NB4 (cell line): ENCODE results near the gene PDYN.

ENCODE experiments used
- CTCF ChIP-seq: IDR thresholded peaks from one replicate; pipeline ENCODE4 v1.5.1; 2012; ENCODE audit warnings: low read depth, low read length
- MAX ChIP-seq: IDR thresholded peaks from 2 replicates; pipeline ENCODE4 v1.6.1; 2011; ENCODE audit warnings: low read depth, low read length
- POLR2A ChIP-seq: IDR thresholded peaks from 2 replicates; pipeline ENCODE4 v1.6.1; 2011; ENCODE audit warnings: mild to moderate bottlenecking; ENCODE audit not compliant: insufficient read length; ENCODE audit errors: extremely low read depth

- TF ChIP-seq CTCF (no peak), POLR2A (no peak), MAX (no peak)
These were observed 21.8 kb downstream of the PDYN start for GRCh38 chr20:1971893-1972586.
